SKM-1 (cell line): Measurements from ENCODE around the gene KRTAP1-3.
"Not testable (repeated sequence)": the region's sequence is repeated elsewhere in the genome, so short reads cannot be mapped to it uniquely, and the experiment has no call there.

Experiments
- DNase-seq: peaks from one replicate; lab custom pipeline; 2025; ENCODE audit not compliant: unreplicated experiment; lab: John Stamatoyannopoulos, UW

Gene KRTAP1-3, protein sequence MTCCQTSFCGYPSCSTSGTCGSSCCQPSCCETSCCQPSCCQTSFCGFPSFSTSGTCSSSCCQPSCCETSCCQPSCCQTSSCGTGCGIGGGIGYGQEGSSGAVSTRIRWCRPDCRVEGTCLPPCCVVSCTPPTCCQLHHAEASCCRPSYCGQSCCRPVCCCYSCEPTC

DNA sequence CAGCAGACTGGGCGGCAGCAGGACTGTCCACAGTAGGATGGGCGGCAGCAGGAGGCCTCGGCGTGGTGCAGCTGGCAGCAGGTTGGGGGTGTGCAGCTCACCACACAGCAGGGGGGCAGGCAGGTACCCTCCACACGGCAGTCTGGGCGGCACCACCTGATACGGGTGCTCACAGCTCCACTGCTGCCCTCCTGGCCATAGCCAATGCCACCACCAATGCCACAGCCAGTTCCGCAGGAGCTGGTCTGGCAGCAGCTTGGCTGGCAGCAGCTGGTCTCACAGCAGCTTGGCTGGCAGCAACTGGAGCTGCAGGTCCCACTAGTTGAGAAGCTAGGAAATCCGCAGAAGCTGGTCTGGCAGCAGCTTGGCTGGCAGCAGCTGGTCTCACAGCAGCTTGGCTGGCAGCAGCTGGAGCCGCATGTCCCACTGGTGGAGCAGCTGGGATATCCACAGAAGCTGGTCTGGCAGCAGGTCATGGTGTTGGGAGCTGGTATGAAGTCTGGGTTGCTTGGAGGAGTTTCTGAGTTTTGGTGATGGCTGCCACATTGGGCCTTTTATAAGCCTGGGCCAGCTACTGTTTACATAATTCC, at the start of gene KRTAP1-3:
Gene KRTAP1-3 (minus strand): TSS at position 529 of the 590 bp plus-strand sequence. CDS start 53 bp downstream, at position 476.
- DNase-seq = not testable (repeated sequence)

DNA sequence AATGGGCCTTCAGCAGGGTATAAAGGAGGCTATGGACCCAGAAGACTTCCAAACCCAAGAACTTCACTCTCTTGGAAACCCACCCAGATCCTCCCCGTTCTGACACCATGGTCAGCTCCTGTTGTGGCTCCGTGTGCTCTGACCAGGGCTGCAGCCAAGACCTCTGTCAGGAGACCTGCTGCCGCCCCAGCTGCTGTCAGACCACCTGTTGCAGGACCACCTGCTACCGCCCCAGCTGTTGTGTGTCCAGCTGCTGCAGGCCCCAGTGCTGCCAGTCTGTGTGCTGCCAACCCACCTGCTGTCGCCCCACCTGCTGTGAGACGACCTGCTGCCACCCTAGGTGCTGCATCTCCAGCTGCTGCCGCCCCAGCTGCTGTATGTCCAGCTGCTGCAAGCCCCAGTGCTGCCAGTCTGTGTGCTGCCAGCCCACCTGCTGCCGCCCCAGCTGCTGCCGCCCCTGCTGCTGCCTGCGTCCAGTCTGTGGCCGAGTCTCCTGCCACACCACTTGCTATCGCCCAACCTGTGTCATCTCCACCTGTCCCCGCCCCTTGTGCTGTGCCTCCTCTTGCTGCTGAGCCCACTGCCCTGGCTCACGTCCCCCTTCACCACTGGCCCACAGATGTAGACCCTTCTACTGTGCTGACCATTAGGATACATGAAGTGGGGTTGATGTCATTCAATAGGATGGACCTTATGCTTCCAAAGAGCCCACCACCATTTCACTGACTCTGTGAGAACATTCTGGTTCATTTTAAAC, 49.6 kb upstream of the KRTAP1-3 start, which contains the start of gene KRTAP4-7:
Gene KRTAP4-7 (plus strand): TSS at position 51 of the 757 bp plus-strand sequence. CDS start 57 bp downstream, at position 108.
- DNase-seq = not testable (repeated sequence)

GRCh38 chr17:41083427-41083826, 48.8 kb upstream of the KRTAP1-3 start:
- DNase-seq = not testable (repeated sequence)

GRCh38 chr17:41082626-41083025, 48.0 kb upstream of the KRTAP1-3 start:
- DNase-seq = no peak

- DNase-seq = no peak
Observed at GRCh38 chr17:41076788-41077187, 42.1 kb upstream of the KRTAP1-3 start.

DNA sequence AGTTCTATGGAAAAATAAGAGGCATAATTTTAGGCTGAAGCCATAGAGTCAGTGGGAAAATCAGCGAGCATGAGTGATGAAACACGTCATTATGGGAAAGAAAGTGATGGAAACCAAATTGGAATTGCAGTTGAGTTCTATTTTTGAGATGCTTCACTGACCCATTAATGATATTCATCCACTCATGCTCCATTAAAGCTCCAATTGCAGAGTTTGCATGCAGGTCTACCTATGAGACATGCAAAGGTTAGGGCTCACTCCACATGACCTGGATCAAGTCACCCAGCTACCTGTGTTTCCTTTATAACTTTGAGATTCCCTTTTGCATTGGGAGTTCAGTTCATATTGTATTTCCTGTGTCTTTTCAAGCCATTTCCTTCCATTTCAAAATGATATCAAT, 39.0 kb upstream of the KRTAP1-3 start:
- no peak for DNase-seq

DNA sequence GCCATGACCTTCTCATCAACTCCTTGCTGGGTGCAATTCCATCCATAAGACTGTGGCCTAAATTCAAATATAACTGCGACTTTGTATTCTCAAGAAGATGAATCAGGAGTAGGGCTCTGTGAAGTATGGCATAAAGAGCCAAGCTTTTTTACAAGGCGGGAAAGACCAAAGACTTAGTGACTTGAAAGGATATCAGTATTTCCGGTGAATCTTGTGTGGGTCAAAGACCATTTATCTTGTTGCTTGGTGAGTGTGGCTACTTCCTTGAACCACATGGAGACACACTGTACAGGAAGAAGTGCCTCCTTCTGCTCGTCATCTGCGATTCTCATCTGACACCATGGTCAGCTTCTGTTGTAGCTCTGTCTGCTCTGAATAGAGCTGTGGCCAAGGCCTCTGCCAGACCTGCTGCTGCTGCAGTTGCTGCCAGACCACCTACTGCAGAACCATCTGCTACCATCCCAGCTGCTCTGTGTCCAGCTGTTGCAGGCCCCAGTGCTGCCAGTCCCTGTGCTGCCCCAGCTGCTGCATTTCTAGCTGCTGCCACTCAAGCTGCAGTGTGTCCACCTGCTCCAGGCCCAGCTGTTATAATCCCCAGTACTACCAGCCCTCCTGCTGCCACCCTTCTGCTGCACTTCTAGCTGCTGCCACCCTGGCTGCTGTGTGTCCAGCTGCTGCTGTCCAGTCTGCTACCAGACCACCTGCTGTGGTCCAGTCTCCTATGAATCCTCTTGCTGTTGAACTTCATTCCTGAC, 37.1 kb upstream of the KRTAP1-3 start:
- no peak for DNase-seq

DNA sequence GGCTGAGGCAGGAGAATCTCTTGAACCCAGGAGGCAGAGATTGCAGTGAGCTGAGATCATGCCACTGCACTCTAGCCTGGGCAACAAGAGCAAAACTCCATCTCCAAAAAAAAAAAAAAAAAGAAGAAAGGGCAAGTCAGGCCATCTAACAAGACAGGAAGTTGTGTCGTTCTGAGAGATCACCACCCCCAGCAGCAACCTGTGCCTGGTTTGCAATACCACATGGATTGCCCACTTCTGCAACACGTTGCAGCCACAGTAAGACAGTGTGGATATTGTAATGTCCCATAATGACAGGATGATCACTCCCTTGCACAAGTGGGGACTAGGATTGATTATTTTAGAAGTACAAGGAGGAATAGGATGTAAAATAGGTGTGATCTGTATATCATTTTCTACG, 34.4 kb upstream of the KRTAP1-3 start:
- no peak for DNase-seq

DNA sequence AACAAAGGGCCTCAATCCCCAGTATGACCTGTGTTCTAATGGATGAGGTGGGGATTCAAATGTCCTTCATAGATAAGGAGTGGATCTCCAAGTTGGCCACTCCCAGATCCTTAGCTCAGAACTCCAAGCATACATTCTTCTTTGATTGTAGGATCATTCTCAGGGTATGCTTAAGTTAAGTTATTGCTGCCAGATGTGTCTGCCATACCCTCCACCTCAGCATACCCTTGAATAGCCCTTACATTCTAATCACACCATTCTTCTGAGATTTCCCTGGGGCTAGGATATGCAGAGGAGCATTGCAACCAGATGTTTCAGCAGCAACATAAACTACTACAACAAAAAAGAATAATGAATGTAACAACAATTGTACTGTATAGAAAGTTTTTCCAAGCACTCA, 32.6 kb upstream of the KRTAP1-3 start:
- no peak for DNase-seq

DNA sequence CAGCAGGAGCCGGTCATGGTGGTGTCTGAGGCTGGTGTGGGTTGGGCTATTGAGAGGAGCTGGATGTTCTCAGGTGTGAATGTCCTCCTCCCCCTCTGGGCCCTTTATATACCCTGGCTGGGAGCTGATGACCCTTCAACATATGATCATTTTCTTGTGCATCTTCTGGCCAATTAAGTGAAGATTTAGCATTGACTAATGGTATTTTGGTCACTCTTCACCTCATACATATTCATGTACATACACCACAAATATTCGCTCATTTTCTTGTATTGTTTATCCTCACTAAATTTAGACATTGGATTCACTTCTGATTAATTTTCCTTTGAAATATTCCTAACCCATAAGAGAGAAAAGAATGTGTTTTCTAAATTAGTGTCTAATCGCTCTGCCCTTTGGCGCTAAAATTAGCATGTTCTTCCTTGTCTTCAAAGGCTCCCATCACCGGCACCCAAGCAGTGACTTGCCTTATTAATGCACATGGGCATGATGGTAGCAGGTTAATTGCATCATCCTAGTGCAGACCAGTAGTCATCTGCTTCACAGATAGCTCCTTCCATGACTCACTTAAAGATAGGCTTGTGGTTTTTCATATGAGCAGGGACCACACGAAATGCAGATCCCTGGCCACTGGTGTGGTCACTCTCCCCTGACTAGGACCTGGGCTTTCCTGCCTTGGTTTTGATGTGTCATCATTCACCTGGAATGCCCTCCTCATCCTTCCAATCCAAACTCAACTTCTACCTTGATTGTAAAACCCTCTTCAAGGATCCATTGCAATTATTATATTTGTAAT, 31.4 kb upstream of the KRTAP1-3 start, which contains the start of gene KRTAP2-4:
Gene KRTAP2-4 (minus strand): TSS at position 51 of the 796 bp plus-strand sequence. CDS start 34 bp downstream, at position 17.
- no peak for DNase-seq

DNA sequence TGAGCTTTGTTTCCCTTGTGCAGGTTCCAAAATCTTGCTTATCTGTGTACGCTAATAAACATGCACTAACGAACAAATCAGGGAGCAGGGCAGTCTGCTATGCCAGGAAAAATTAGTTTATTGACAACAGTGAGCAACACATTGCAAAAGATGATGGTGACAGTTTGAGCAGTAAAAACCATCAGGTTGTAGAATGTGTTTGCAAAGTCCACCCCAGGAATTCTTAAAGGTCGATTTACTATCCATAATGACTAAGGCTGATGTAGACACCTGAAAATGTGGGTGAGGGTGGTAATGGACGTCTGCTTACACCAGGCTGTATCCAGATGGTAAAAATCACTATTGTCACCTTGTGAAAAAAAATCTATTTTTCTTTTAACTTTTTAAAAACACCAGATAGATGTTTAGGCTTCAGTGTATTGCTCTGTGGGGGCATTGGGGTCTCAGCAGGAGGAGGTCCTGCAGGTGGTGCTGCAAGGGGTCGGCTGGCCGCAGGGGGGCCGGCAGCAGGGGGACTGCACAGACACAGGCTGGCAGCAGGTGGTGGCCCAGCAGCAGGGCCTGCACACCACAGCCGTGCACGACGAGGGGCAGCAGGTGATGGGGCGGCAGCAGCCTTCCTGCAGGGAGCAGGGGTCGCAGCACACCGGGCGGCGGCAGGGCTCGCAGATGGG, 30.5 kb upstream of the KRTAP1-3 start:
- not testable (repeated sequence) for DNase-seq

DNA sequence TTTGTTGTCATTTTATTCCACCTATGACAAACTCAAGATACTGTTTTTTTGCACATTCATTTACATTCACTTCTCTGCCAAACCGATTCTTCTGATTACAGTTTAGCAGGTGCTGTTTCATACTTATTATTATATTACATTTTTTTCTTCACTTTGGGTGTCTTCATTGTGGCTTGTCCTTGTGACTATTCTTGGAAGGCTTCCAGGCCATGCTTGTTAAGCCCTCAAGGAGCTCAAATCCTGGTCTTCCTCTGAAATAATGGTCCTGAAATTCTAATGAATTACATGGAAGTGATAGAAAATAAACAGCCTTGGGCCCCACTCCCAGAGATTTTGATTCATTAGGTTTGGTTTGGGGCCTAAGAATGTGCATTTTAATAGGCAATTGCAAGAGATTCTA, 29.6 kb upstream of the KRTAP1-3 start:
- DNase-seq = no peak

- DNase-seq = no peak
Observed at GRCh38 chr17:41063449-41063848, 28.8 kb upstream of the KRTAP1-3 start.

DNA sequence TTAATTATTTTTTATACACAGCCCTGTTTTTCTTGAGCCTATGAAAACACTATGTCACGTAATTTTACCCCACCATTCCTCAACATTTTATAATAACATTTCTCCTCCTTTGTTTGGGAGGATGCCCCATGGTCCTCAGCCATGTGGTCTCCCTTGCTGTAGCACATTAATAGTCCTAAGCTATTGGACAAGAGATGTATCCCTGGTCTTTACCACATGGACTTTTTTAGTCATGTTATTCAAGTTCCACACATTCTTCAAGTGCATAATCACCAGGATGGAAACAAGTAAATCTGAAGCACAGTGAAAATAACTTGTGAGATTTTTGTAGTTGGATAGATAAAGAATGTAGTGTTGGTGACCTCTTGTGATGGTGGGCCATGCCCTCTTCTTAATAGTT, 27.3 kb upstream of the KRTAP1-3 start:
- no peak for DNase-seq

- no peak for DNase-seq
Observed at GRCh38 chr17:41060052-41060604, 25.5 kb upstream of the KRTAP1-3 start, which contains the start of gene KRTAP2-3. Gene KRTAP2-3 (minus strand): TSS chr17:41060114. CDS start chr17:41060050, 64 bp downstream.

DNA sequence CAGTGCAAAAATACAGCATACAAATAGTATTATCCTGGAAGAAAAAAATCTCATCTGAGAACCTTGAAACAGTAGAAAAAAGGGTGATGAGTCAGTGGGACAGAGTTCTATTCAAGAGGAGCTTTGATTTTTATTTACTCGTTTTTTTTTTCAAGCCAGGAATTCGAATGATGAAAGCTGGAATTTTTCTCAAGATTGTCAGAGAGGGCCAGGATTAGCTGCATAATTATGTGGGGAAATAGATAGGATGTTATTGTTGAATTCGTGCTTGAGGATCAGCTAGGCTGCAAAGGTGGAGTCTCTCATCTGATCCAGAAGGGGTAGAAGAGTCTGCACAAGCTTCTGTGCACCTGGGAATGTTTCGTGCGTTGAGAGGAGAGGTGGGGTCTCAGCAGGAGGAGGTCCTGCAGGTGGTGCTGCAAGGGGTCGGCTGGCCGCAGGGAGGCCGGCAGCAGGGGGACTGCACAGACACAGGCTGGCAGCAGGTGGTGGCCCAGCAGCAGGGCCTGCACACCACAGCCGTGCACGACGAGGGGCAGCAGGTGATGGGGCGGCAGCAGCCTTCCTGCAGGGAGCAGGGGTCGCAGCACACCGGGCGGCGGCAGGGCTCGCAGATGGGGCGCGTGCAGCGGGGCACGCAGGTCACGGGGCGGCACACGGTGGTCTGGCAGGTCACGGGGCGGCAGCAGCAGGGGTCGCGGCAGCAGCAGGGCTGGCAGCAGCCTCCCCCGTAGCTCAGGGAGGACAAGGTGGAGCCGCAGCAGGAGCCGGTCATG, 24.8 kb upstream of the KRTAP1-3 start:
- not testable (repeated sequence) for DNase-seq

GRCh38 chr17:41058741-41059140, 24.1 kb upstream of the KRTAP1-3 start:
- no peak for DNase-seq

DNA sequence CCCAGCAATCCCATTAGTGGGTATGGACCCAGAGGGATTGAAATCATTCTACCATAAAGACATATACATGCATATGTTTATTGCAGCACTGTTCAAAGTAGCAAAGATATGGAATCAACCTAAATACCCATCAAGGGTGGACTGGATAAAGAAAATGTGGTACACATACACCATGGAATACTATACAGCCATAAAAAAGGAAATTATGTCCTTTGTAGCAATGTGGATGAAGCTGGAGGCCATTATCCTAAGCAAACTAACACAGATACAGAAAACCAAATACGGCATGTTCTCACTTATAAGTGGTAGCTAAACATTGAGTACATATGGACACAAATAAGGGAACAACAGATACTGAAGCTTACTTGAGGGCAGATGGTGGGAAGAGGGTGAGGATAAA, 22.9 kb upstream of the KRTAP1-3 start:
- DNase-seq = no peak

- not testable (repeated sequence) for DNase-seq
Observed at GRCh38 chr17:41055130-41055529, 20.5 kb upstream of the KRTAP1-3 start, which contains the start of gene KRTAP2-2. Gene KRTAP2-2 (minus strand): TSS chr17:41055230. CDS start chr17:41055211, 19 bp downstream.
